Ectodermal cell (in vitro differentiated cells): ENCODE measurements around the gene TEAD3.

Experiments
- H3K27ac ChIP-seq: 2 replicates; pipeline ENCODE4 v1.7.0; 2013; ENCODE audit warnings: mild to moderate bottlenecking, low read depth, low read length; ENCODE audit not compliant: insufficient read depth, poor library complexity, severe bottlenecking
- H3K27me3 ChIP-seq: 2 replicates; pipeline ENCODE4 v1.7.0; 2013; ENCODE audit warnings: mild to moderate bottlenecking, low read length; ENCODE audit not compliant: insufficient read depth, control insufficient read depth, poor library complexity, severe bottlenecking
- H3K36me3 ChIP-seq: one replicate; pipeline ENCODE4 v1.7.0; 2013; ENCODE audit warnings: low read length; ENCODE audit not compliant: control insufficient read depth, insufficient read depth
- H3K4me1 ChIP-seq: one replicate; pipeline ENCODE4 v1.7.0; 2013; ENCODE audit warnings: low read length; ENCODE audit not compliant: control insufficient read depth, insufficient read depth
- H3K4me3 ChIP-seq: 2 replicates; pipeline ENCODE4 v1.7.0; 2013; ENCODE audit warnings: low read depth, low read length, control low read depth; ENCODE audit not compliant: insufficient read depth
- H3K9me3 ChIP-seq: 2 replicates; pipeline ENCODE4 v1.7.0; 2013; ENCODE audit warnings: mild to moderate bottlenecking, low read length, moderate library complexity; ENCODE audit not compliant: control insufficient read depth
- WGBS, 2 experiments: methylation state at CpG; one replicate each; pipeline ENCODE4 v1.1.7; 2013; ENCODE audit warnings: missing lambda C conversion rate in 2 of 2; 5-methylcytosine and 5-hydroxymethylcytosine counted together

Gene TEAD3

GRCh38 chr6:35427435-35427834 lies 69.4 kb downstream of the TEAD3 start:
- Histone ChIP-seq H3K27me3 (no peaks in the 10 kb centered on the region), H3K4me3 (no peak overlapping the region), H3K4me1 (no peaks in the 10 kb centered on the region), H3K27ac (no peak overlapping the region), H3K9me3 (no peaks in the 10 kb centered on the region), H3K36me3 (peaks cover 4% of the 10 kb centered on the region)
- WGBS, 2 experiments, result 89 to 91% methylated on average over 5 of the region's 5 CpGs

- Histone ChIP-seq H3K9me3 (no peaks in the 10 kb centered on the region), H3K36me3 (peaks cover 4% of the 10 kb centered on the region), H3K27me3 (no peaks in the 10 kb centered on the region), H3K4me1 (no peaks in the 10 kb centered on the region), H3K27ac (no peak overlapping the region), H3K4me3 (no peak overlapping the region)
- 89 to 90% methylated on average over 7 to 8 of the region's 8 CpGs for WGBS, 2 experiments
Measured at GRCh38 chr6:35426074-35426473, 70.8 kb downstream of the TEAD3 start.

GRCh38 chr6:35425284-35425683 lies 71.6 kb downstream of the TEAD3 start:
- no peak overlapping the region for H3K4me3 ChIP-seq
- no peaks in the 10 kb centered on the region for H3K4me1 ChIP-seq
- H3K9me3 ChIP-seq, result no peaks in the 10 kb centered on the region
- H3K27me3 ChIP-seq, result no peaks in the 10 kb centered on the region
- H3K36me3 ChIP-seq, result peaks cover 4% of the 10 kb centered on the region
- 90 to 95% methylated on average over 3 of the region's 3 CpGs for WGBS, 2 experiments
- H3K27ac ChIP-seq, result no peak overlapping the region
